H9 (cell line): ENCODE results near the gene C1QL1. TPM values are rescaled to one million over a fixed set of nuclear protein-coding genes. Genes with fewer than 3 reads are reported as not detected.
A peak's percentile ranks its signal among the peaks of the same experiment; 100 is the strongest.

Experiments used
- DNase-seq: peaks from one replicate; pipeline ENCODE4 v3.0.0-alpha.2; 2017
- H2AFZ ChIP-seq: one replicate; pipeline ENCODE4 v1.6.1; 2013; ENCODE audit warnings: mild to moderate bottlenecking, low read length, control low read depth, moderate library complexity
- H2AK5ac ChIP-seq: 2 replicates; pipeline ENCODE4 v1.6.1; 2013; ENCODE audit warnings: low read length, control low read depth, mixed read lengths; ENCODE audit not compliant: insufficient read length
- H2BK120ac ChIP-seq: one replicate; pipeline ENCODE4 v1.6.1; 2013; ENCODE audit warnings: low read depth, mild to moderate bottlenecking, low read length, control low read depth, inconsistent platforms; ENCODE audit not compliant: poor library complexity, severe bottlenecking
- H2BK12ac ChIP-seq: 2 replicates; pipeline ENCODE4 v1.6.1; 2013; ENCODE audit warnings: low read length, control low read depth, mixed read lengths, low read depth; ENCODE audit not compliant: insufficient read length
- H2BK15ac ChIP-seq: 2 replicates; pipeline ENCODE4 v1.6.1; 2013; ENCODE audit warnings: low read depth, low read length, control low read depth
- H2BK20ac ChIP-seq: one replicate; pipeline ENCODE4 v1.6.1; 2013; ENCODE audit warnings: low read depth, mild to moderate bottlenecking, low read length, control low read depth, inconsistent platforms; ENCODE audit not compliant: poor library complexity, severe bottlenecking
- H2BK5ac ChIP-seq: 2 replicates; pipeline ENCODE4 v1.6.1; 2013; ENCODE audit warnings: low read length, control low read depth, mixed read lengths; ENCODE audit not compliant: insufficient read length
- H3K14ac ChIP-seq: 2 replicates; pipeline ENCODE4 v1.6.1; 2013; ENCODE audit warnings: low read length, control low read depth; ENCODE audit not compliant: insufficient read depth
- H3K18ac ChIP-seq: 2 replicates; pipeline ENCODE4 v1.6.1; 2013; ENCODE audit warnings: low read depth, mild to moderate bottlenecking, mixed read lengths, low read length, control low read depth; ENCODE audit not compliant: insufficient read length
- H3K23ac ChIP-seq: 2 replicates; pipeline ENCODE4 v1.6.1; 2013; ENCODE audit warnings: low read length, control low read depth, mixed read lengths, low read depth; ENCODE audit not compliant: insufficient read length
- H3K23me2 ChIP-seq: 2 replicates; pipeline ENCODE4 v1.6.1; 2013; ENCODE audit warnings: low read depth, mild to moderate bottlenecking, mixed read lengths, low read length, control low read depth; ENCODE audit not compliant: insufficient read length, poor library complexity, severe bottlenecking
- H3K27ac ChIP-seq: 2 replicates; pipeline ENCODE4 v1.5.1; 2013; ENCODE audit warnings: low read length, control low read depth, mixed read lengths, low read depth; ENCODE audit not compliant: insufficient read length
- H3K27me3 ChIP-seq: 2 replicates; pipeline ENCODE4 v1.6.1; 2013; ENCODE audit warnings: low read length, control low read depth, inconsistent platforms; ENCODE audit not compliant: insufficient read depth
- H3K4ac ChIP-seq: 2 replicates; pipeline ENCODE4 v1.6.1; 2013; ENCODE audit warnings: low read depth, mild to moderate bottlenecking, control low read depth, inconsistent platforms, low read length, moderate library complexity
- H3K4me1 ChIP-seq: 2 replicates; pipeline ENCODE4 v1.6.1; 2013; ENCODE audit warnings: low read length, control low read depth, inconsistent platforms; ENCODE audit not compliant: insufficient read depth
- H3K4me2 ChIP-seq: 2 replicates; pipeline ENCODE4 v1.6.1; 2013; ENCODE audit warnings: low read length, control low read depth, mixed read lengths; ENCODE audit not compliant: insufficient read length, insufficient read depth
- H3K56ac ChIP-seq: 2 replicates; pipeline ENCODE4 v1.6.1; 2013; ENCODE audit warnings: low read depth, mild to moderate bottlenecking, mixed read lengths, low read length, control low read depth; ENCODE audit not compliant: insufficient read length
- H3K79me1 ChIP-seq: 2 replicates; pipeline ENCODE4 v1.6.1; 2013; ENCODE audit warnings: low read depth, mild to moderate bottlenecking, moderate library complexity, low read length, control low read depth, inconsistent platforms; ENCODE audit not compliant: insufficient read depth, poor library complexity, severe bottlenecking
- H3K79me2 ChIP-seq: 2 replicates; pipeline ENCODE4 v1.6.1; 2013; ENCODE audit warnings: low read length, control low read depth, inconsistent platforms; ENCODE audit not compliant: insufficient read depth
- H3K9ac ChIP-seq: 2 replicates; pipeline ENCODE4 v1.6.1; 2013; ENCODE audit warnings: low read length, control low read depth, mixed read lengths; ENCODE audit not compliant: insufficient read length; ENCODE audit errors: extremely low read depth
- H3K9me3 ChIP-seq: one replicate; pipeline ENCODE4 v1.6.1; 2013; ENCODE audit warnings: low read depth, low read length, inconsistent platforms; ENCODE audit not compliant: control insufficient read depth
- H3T11ph ChIP-seq: one replicate; pipeline ENCODE4 v1.6.1; 2013; ENCODE audit warnings: mild to moderate bottlenecking, low read length, control low read depth, inconsistent platforms
- H4K20me1 ChIP-seq: one replicate; pipeline ENCODE4 v1.6.1; 2013; ENCODE audit not compliant: control insufficient read depth, insufficient read length, insufficient read depth
- H4K5ac ChIP-seq: 2 replicates; pipeline ENCODE4 v1.6.1; 2013; ENCODE audit warnings: low read depth, mild to moderate bottlenecking, mixed read lengths, low read length, control low read depth; ENCODE audit not compliant: insufficient read length
- H4K8ac ChIP-seq: replicated peaks from 2 replicates; pipeline ENCODE4 v1.6.1; 2013; ENCODE audit warnings: low read length, control low read depth, mixed read lengths, low read depth; ENCODE audit not compliant: insufficient read length
- H4K91ac ChIP-seq: 2 replicates; pipeline ENCODE4 v1.6.1; 2013; ENCODE audit warnings: low read depth, mild to moderate bottlenecking, moderate library complexity, mixed read lengths, low read length, control low read depth; ENCODE audit not compliant: insufficient read length
- H3K27ac Mint-ChIP-seq, 3 experiments: 2 replicates in 2 of 3; 3 replicates in 1 of 3; pipeline ENCODE4 v1.8.0; 2020 to 2021; ENCODE audit warnings: mixed read lengths in 3 of 3, mild to moderate bottlenecking in 1 of 3, moderate library complexity in 1 of 3
- H3K27me3 Mint-ChIP-seq: 2 replicates; pipeline ENCODE4 v1.8.0; 2021; ENCODE audit warnings: low read depth, mild to moderate bottlenecking, moderate library complexity, mixed read lengths
- H3K36me3 Mint-ChIP-seq, 3 experiments: 2 replicates in 2 of 3; 3 replicates in 1 of 3; pipeline ENCODE4 v1.8.0; 2020 to 2021; ENCODE audit warnings: low read depth in 3 of 3, mixed read lengths in 3 of 3; ENCODE audit not compliant: insufficient read depth in 1 of 3
- H3K4me1 Mint-ChIP-seq, 2 experiments: 2 replicates each; pipeline ENCODE4 v1.8.0; 2020; ENCODE audit warnings: mixed read lengths in 2 of 2
- H3K4me3 Mint-ChIP-seq, 2 experiments: 2 replicates in 1 of 2; 3 replicates in 1 of 2; pipeline ENCODE4 v1.8.0; 2020 to 2021; ENCODE audit warnings: mild to moderate bottlenecking in 2 of 2, mixed read lengths in 2 of 2, moderate library complexity in 1 of 2
- H3K9me3 Mint-ChIP-seq, 2 experiments: 2 replicates in 1 of 2; 3 replicates in 1 of 2; pipeline ENCODE4 v1.8.0; 2020; ENCODE audit warnings: mild to moderate bottlenecking in 2 of 2, mixed read lengths in 2 of 2, moderate library complexity in 1 of 2
- WGBS: extraction: QIAGEN DNeasy Blood & Tissue Kit; methylation state at CpG from one replicate; pipeline ENCODE4 v1.1.7; 2013; ENCODE audit warnings: missing lambda C conversion rate, low lambda C conversion rate, mixed read lengths; ENCODE audit not compliant: insufficient read length; ENCODE audit errors: extremely low coverage; 5-methylcytosine and 5-hydroxymethylcytosine counted together
- total RNA-seq: library from RNA; stranded (reverse); gene quantifications from 2 replicates; pipeline ENCODE4 v1.2.1, GENCODE V29; 2021
- TF ChIP-seq, protein P1 (sequence below): fragments of 200-600 bp; sonication (generic); conservative IDR thresholded peaks from 3 replicates; pipeline ENCODE4 v1.8.0; 2021; ENCODE audit warnings: antibody characterized with exemption, mild to moderate bottlenecking

C1QL1 gene
- total RNA-seq, 1 experiment from 2014 or later = 6.0 TPM

DNA sequence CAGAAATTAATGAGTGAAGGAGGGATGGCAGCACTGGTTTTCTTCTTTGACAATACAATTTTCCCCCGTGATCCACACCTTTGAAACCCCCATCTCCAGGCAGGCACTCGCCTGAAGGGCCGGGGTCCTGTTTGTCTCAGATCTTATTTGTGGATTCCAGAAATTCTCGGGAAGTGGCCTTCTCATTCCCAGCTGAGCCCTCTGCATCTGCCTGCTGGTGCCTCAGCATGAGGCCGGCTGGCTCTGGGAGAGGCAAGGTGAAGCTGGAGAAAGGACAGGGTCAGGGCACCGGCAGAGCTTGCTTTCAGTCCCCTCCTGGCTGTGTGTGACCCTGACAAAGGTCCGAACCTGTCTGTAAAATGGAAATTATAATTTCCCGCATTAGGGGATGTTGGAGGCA, 35.8 kb upstream of the C1QL1 start:
- Mint-ChIP-seq H3K27ac (no peak overlapping the region), H3K4me1 (peaks cover 31 to 50% of the 10 kb centered on the region in 2 experiments)

More for the DNA sequence above, 35.8 kb upstream of the C1QL1 start:
- TF ChIP-seq, protein P1, sequence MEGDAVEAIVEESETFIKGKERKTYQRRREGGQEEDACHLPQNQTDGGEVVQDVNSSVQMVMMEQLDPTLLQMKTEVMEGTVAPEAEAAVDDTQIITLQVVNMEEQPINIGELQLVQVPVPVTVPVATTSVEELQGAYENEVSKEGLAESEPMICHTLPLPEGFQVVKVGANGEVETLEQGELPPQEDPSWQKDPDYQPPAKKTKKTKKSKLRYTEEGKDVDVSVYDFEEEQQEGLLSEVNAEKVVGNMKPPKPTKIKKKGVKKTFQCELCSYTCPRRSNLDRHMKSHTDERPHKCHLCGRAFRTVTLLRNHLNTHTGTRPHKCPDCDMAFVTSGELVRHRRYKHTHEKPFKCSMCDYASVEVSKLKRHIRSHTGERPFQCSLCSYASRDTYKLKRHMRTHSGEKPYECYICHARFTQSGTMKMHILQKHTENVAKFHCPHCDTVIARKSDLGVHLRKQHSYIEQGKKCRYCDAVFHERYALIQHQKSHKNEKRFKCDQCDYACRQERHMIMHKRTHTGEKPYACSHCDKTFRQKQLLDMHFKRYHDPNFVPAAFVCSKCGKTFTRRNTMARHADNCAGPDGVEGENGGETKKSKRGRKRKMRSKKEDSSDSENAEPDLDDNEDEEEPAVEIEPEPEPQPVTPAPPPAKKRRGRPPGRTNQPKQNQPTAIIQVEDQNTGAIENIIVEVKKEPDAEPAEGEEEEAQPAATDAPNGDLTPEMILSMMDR = no peak
- no peaks in the 10 kb centered on the region for H3K9me3 ChIP-seq
- WGBS = no CpG with 5 or more reads among the region's 8 CpGs
- H3K23ac ChIP-seq = no peak overlapping the region
- no peak overlapping the region for H3T11ph ChIP-seq
- no peak overlapping the region for H3K4ac ChIP-seq
- H4K8ac ChIP-seq = no peak overlapping the region
- no peak overlapping the region for H4K91ac ChIP-seq
- no peak overlapping the region for H2AK5ac ChIP-seq
- H3K79me1 ChIP-seq = no peaks in the 10 kb centered on the region
- no peak for DNase-seq
- H3K56ac ChIP-seq = no peak overlapping the region
- no peak overlapping the region for H2BK12ac ChIP-seq
- no peaks in the 10 kb centered on the region; a peak in 1 of 7 replicates for H3K36me3 Mint-ChIP-seq
- H3K27me3 Mint-ChIP-seq = peaks cover 29% of the 10 kb centered on the region
- no peak overlapping the region for H2BK120ac ChIP-seq
- no peak overlapping the region for H3K18ac ChIP-seq
- H3K27ac ChIP-seq = no peak overlapping the region
- H3K4me1 ChIP-seq = peaks cover 12% of the 10 kb centered on the region; the same call in 1 of the 2 replicates
- no peak overlapping the region for H2BK20ac ChIP-seq
- H4K20me1 ChIP-seq = no peaks in the 10 kb centered on the region
- H2BK5ac ChIP-seq = no peak overlapping the region
- peak overlapping the region in 1 of 2 experiments; percentile 60; a peak in 2 of 5 replicates for H3K4me3 Mint-ChIP-seq
- no peaks in the 10 kb centered on the region for H3K23me2 ChIP-seq
- no peak overlapping the region for H3K14ac ChIP-seq
- H3K27me3 ChIP-seq = no peaks in the 10 kb centered on the region
- H4K5ac ChIP-seq = no peak overlapping the region
- peaks cover 6 to 8% of the 10 kb centered on the region in 2 experiments; a peak in 4 of 5 replicates for H3K9me3 Mint-ChIP-seq
- no peaks in the 10 kb centered on the region for H3K79me2 ChIP-seq
- H3K9ac ChIP-seq = no peak overlapping the region
- H3K4me2 ChIP-seq = no peak overlapping the region
- H2AFZ ChIP-seq = no peak overlapping the region
- H2BK15ac ChIP-seq = no peak overlapping the region
